HepG2 (cell line): ENCODE data around the gene COX4I2. TPM values are rescaled to one million over a fixed set of nuclear protein-coding genes. Genes with fewer than 3 reads are reported as not detected.

Experiments used
- E2F5 ChIP-seq: sonication (generic); formaldehyde crosslinking; conservative IDR thresholded peaks from 2 replicates; pipeline ENCODE4 v1.4.0; 2020; ENCODE audit warnings: missing genetic modification reagents
- NONO ChIP-seq, 2 experiments: fragments of 450-650 bp in 1 of 2; sonication (generic) in 1 of 2; formaldehyde crosslinking in 1 of 2; IDR thresholded peaks in 1 of 2; conservative IDR thresholded peaks in 1 of 2; 2 replicates each; pipeline versions ENCODE4 v1.6.1 to v1.8.0; 2017 to 2022; ENCODE audit warnings: mild to moderate bottlenecking in 1 of 2, missing genetic modification reagents in 1 of 2, moderate library complexity in 1 of 2
- PCBP2 ChIP-seq: fragments of 200-400 bp; formaldehyde crosslinking; optimal IDR thresholded peaks from 2 replicates; pipeline ENCODE3; 2018; ENCODE audit warnings: low read length, low read depth; ENCODE audit not compliant: poor library complexity, severe bottlenecking
- XBP1 ChIP-seq: sonication (generic); formaldehyde crosslinking; IDR thresholded peaks from 2 replicates; pipeline ENCODE4 v1.5.0; 2020; ENCODE audit warnings: missing genetic modification reagents
- ZFP37 ChIP-seq: sonication (generic); formaldehyde crosslinking; IDR thresholded peaks from 2 replicates; pipeline ENCODE4 v1.4.0; 2020; ENCODE audit warnings: missing genetic modification reagents, borderline replicate concordance
- ZMAT3 ChIP-seq: sonication (generic); formaldehyde crosslinking; conservative IDR thresholded peaks from 2 replicates; pipeline ENCODE4 v1.7.0; 2021; ENCODE audit warnings: missing genetic modification reagents
- ZNF430 ChIP-seq: sonication (generic); formaldehyde crosslinking; IDR thresholded peaks from 2 replicates; pipeline ENCODE4 v1.9.0; 2021; ENCODE audit warnings: mild to moderate bottlenecking, missing genetic modification reagents
- polyA plus RNA-seq, 8 experiments: library from polyadenylated mRNA; depleted of rRNA in 3 of 8; stranded (reverse) in 7 of 8; unstranded in 1 of 8; fragments of >200 nt; fragmentation: Illumina TruSeq in 4 of 8; extraction: Trizol in 4 of 8; gene quantifications; 2 replicates each; pipeline versions ENCODE4 v1.2.1 to v1.2.3, GENCODE V29; 2011 to 2016; ENCODE audit warnings: low read depth in 4 of 8, missing spikeins in 1 of 8, mixed read lengths in 1 of 8; ENCODE audit not compliant: insufficient read depth in 1 of 8
- total RNA-seq, 5 experiments: library from RNA; depleted of rRNA; stranded (reverse); fragments of >200 nt; fragmentation: Illumina TruSeq; extraction: Trizol; gene quantifications; 2 replicates each; pipeline ENCODE4 v1.2.3, GENCODE V29; 2016; ENCODE audit warnings: low read depth in 1 of 5
- TF ChIP-seq, protein P1 (sequence below): sonication (generic); formaldehyde crosslinking; IDR thresholded peaks from 2 replicates; pipeline ENCODE4 v1.9.0; 2022; ENCODE audit warnings: low read depth, missing genetic modification reagents
- TF ChIP-seq, protein P2 (sequence below): sonication (generic); formaldehyde crosslinking; IDR thresholded peaks from 2 replicates; pipeline ENCODE4 v1.4.0; 2020; ENCODE audit warnings: mild to moderate bottlenecking, missing genetic modification reagents, borderline replicate concordance
- TF ChIP-seq, protein P3 (sequence below), 2 experiments: fragments of 450-650 bp in 1 of 2; sonication (generic) in 1 of 2; formaldehyde crosslinking; IDR thresholded peaks; 2 replicates each; pipeline versions ENCODE4 v1.5.0 to v1.8.0; 2020 to 2022; ENCODE audit warnings: mild to moderate bottlenecking in 1 of 2, missing genetic modification reagents in 1 of 2
- TF ChIP-seq, protein P4 (sequence below): sonication (generic); formaldehyde crosslinking; IDR thresholded peaks from 2 replicates; pipeline ENCODE4 v1.5.0; 2020; ENCODE audit warnings: missing genetic modification reagents

COX4I2 gene
- total and polyA plus RNA-seq, 2 of the 13 experiments (the other 11 are each of a cell fraction or from before 2014, with no cell fraction given), result 1.1 TPM; not detected in 1

DNA sequence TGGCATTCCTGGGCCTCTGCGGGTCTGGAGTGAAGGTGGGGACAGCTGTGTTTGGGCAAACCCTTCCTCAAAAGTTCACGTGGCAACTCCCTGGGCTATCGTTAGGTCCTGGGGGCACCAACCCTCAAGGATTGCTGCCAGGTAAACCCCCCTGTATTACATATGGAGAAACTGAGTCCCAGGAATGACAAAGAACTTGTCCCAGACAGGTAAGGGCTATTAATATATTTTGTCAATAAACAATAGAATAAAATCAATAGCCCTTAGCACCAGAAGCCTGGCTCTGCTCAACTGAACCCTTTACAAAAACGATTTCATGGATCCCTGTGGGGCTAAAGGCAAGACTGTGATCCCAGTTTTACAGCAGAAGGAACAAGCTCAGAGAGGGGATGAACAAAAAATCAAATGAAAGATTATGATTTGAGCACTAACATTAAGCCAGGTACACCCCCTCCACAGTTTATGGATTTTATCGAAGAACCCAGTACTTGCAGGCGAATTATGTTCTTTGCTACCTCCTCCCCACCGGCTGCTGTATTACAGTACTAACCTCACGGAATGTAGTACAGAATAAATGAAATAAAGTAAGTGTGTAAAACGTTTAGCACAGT is 30.0 kb upstream of the COX4I2 start (continued):
- TF ChIP-seq, protein P1, sequence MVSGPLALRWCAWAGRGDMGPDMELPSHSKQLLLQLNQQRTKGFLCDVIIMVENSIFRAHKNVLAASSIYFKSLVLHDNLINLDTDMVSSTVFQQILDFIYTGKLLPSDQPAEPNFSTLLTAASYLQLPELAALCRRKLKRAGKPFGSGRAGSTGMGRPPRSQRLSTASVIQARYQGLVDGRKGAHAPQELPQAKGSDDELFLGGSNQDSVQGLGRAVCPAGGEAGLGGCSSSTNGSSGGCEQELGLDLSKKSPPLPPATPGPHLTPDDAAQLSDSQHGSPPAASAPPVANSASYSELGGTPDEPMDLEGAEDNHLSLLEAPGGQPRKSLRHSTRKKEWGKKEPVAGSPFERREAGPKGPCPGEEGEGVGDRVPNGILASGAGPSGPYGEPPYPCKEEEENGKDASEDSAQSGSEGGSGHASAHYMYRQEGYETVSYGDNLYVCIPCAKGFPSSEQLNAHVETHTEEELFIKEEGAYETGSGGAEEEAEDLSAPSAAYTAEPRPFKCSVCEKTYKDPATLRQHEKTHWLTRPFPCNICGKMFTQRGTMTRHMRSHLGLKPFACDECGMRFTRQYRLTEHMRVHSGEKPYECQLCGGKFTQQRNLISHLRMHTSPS, result 0 out of 2 replicates have a peak, but pooled peaks have one; percentile 26
- TF ChIP-seq NONO (IDR thresholded peaks at IDR 0.05) (no peak), NONO (CRISPR knock-in tag; conservative IDR thresholded peaks at IDR 0.05) (0 out of 2 replicates have a peak, but pooled peaks have one; percentile 22), ZFP37 (peak; percentile 5; the same call in 1 of the 2 replicates), E2F5 (CRISPR knock-in tag) (0 out of 2 replicates have a peak, but pooled peaks have one; percentile 7), ZMAT3 (CRISPR knock-in tag) (0 out of 2 replicates have a peak, but pooled peaks have one; percentile 10), PCBP2 (peak; percentile 38), XBP1 (CRISPR knock-in tag) (no peak; the same call in 1 of the 2 replicates), ZNF430 (CRISPR knock-in tag) (no peak)
- TF ChIP-seq, protein P2, sequence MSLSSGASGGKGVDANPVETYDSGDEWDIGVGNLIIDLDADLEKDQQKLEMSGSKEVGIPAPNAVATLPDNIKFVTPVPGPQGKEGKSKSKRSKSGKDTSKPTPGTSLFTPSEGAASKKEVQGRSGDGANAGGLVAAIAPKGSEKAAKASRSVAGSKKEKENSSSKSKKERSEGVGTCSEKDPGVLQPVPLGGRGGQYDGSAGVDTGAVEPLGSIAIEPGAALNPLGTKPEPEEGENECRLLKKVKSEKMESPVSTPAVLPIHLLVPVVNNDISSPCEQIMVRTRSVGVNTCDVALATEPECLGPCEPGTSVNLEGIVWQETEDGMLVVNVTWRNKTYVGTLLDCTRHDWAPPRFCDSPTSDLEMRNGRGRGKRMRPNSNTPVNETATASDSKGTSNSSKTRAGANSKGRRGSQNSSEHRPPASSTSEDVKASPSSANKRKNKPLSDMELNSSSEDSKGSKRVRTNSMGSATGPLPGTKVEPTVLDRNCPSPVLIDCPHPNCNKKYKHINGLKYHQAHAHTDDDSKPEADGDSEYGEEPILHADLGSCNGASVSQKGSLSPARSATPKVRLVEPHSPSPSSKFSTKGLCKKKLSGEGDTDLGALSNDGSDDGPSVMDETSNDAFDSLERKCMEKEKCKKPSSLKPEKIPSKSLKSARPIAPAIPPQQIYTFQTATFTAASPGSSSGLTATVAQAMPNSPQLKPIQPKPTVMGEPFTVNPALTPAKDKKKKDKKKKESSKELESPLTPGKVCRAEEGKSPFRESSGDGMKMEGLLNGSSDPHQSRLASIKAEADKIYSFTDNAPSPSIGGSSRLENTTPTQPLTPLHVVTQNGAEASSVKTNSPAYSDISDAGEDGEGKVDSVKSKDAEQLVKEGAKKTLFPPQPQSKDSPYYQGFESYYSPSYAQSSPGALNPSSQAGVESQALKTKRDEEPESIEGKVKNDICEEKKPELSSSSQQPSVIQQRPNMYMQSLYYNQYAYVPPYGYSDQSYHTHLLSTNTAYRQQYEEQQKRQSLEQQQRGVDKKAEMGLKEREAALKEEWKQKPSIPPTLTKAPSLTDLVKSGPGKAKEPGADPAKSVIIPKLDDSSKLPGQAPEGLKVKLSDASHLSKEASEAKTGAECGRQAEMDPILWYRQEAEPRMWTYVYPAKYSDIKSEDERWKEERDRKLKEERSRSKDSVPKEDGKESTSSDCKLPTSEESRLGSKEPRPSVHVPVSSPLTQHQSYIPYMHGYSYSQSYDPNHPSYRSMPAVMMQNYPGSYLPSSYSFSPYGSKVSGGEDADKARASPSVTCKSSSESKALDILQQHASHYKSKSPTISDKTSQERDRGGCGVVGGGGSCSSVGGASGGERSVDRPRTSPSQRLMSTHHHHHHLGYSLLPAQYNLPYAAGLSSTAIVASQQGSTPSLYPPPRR (CRISPR knock-in tag), result 0 out of 2 replicates have a peak, but pooled peaks have one; percentile 3
- TF ChIP-seq, protein P3, sequence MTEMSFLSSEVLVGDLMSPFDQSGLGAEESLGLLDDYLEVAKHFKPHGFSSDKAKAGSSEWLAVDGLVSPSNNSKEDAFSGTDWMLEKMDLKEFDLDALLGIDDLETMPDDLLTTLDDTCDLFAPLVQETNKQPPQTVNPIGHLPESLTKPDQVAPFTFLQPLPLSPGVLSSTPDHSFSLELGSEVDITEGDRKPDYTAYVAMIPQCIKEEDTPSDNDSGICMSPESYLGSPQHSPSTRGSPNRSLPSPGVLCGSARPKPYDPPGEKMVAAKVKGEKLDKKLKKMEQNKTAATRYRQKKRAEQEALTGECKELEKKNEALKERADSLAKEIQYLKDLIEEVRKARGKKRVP (CRISPR knock-in tag; IDR thresholded peaks at IDR 0.05), result peak in 1 of 2 experiments; percentile 54; a peak in 1 of 4 replicates
- TF ChIP-seq, protein P4, sequence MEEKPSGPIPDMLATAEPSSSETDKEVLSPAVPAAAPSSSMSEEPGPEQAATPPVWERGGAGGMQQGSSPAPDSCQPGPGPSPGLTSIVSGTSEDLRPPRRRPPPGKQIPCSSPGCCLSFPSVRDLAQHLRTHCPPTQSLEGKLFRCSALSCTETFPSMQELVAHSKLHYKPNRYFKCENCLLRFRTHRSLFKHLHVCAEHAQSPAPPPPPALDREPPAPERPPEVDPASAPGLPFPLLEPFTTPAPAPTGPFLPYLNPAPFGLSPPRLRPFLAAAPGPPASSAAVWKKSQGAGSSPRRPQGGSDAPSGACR (CRISPR knock-in tag), result no peak
